ENCODE data around the gene PAGR1. TPM values are rescaled to one million over a fixed set of nuclear protein-coding genes. Genes with fewer than 3 reads are reported as not detected.

Gene PAGR1
- total RNA-seq, 2 donors from 2014 or later: 64.3 to 64.4 TPM

GRCh38 chr16:29808219-29808900 lies 7.6 kb upstream of the PAGR1 start:
- Histone ChIP-seq H3K36me3 (peaks cover 0 to 2% of the 10 kb centered on the region in 2 donors), H3K27ac (peak overlapping the region; percentile 91), H3K27me3 (replicated peaks; ENCODE audit: insufficient read depth) (no peaks in the 10 kb centered on the region), H3K4me1 (replicated peaks) (peaks cover 23% of the 10 kb centered on the region), H3K4me3 (peak overlapping the region; percentile 49 to 56), H3K9me3 (no peaks in the 10 kb centered on the region)
- intact Hi-C loops (cut with DNase I): loop anchor here (10.0 kb wide), 1 partner anchor 846 kb away; the partner anchor contains the start of genes FBRS and PRR14
- WGBS: 26% methylated on average over 25 of the region's 25 CpGs
- DNase-seq (ENCODE audit: low spot score): no peak
- TF ChIP-seq CTCF (IDR thresholded peaks at IDR 0.05) (no peak), POLR2A (IDR thresholded peaks at IDR 0.05) (no peak), POLR2AphosphoS5 (IDR thresholded peaks at IDR 0.05) (no peak)

GRCh38 chr16:29809031-29809747 lies 6.8 kb upstream of the PAGR1 start:
- WGBS: 69% methylated on average over 25 of the region's 31 CpGs
- TF ChIP-seq POLR2A (IDR thresholded peaks at IDR 0.05) (no peak), POLR2AphosphoS5 (IDR thresholded peaks at IDR 0.05) (no peak), CTCF (IDR thresholded peaks at IDR 0.05) (no peak)
- H3K4me3 ChIP-seq: peak overlapping the region; percentile 49 to 56
- H3K27me3 ChIP-seq (replicated peaks; ENCODE audit: insufficient read depth): no peaks in the 10 kb centered on the region
- H3K4me1 ChIP-seq (replicated peaks): peaks cover 23% of the 10 kb centered on the region
- peaks cover 0 to 2% of the 10 kb centered on the region in 2 donors for H3K36me3 ChIP-seq
- H3K9me3 ChIP-seq: no peaks in the 10 kb centered on the region
- no peak for DNase-seq (ENCODE audit: low spot score)
- peak overlapping the region; percentile 91 for H3K27ac ChIP-seq
- intact Hi-C loops (cut with DNase I): loop anchor here (10.0 kb wide), 1 partner anchor 846 kb away; the partner anchor contains the start of genes FBRS and PRR14

GRCh38 chr16:29809850-29810698 lies 5.9 kb upstream of the PAGR1 start:
- no peaks in the 10 kb centered on the region for H3K27me3 ChIP-seq (replicated peaks; ENCODE audit: insufficient read depth)
- peak overlapping the region in 1 of 2 donors; percentile 56 for H3K4me3 ChIP-seq
- intact Hi-C loops (cut with DNase I): loop anchor here (5.0 to 10.0 kb wide), 2 partner anchors 187 to 845 kb away; partner anchors contain the start of genes FBRS, HIRIP3, INO80E and PRR14
- TF ChIP-seq POLR2AphosphoS5 (IDR thresholded peaks at IDR 0.05) (no peak), POLR2A (IDR thresholded peaks at IDR 0.05) (no peak), CTCF (IDR thresholded peaks at IDR 0.05) (no peak)
- H3K4me1 ChIP-seq (replicated peaks): peaks cover 24% of the 10 kb centered on the region
- peak overlapping the region; percentile 91 for H3K27ac ChIP-seq
- H3K9me3 ChIP-seq: no peaks in the 10 kb centered on the region
- WGBS: 36% methylated on average over 23 of the region's 23 CpGs
- peaks cover 0 to 2% of the 10 kb centered on the region in 2 donors for H3K36me3 ChIP-seq
- no peak for DNase-seq (ENCODE audit: low spot score)

- no peak for DNase-seq (ENCODE audit: low spot score)
- WGBS: 22% methylated on average over 9 of the region's 9 CpGs
- intact Hi-C loops (cut with DNase I): loop anchor here (5.0 kb wide), 1 partner anchor 187 kb away; the partner anchor contains the start of genes HIRIP3 and INO80E
- Histone ChIP-seq H3K27me3 (replicated peaks; ENCODE audit: insufficient read depth) (no peaks in the 10 kb centered on the region), H3K4me1 (replicated peaks) (peaks cover 27% of the 10 kb centered on the region), H3K36me3 (peaks cover 0 to 2% of the 10 kb centered on the region in 2 donors), H3K27ac (peak overlapping the region; percentile 91), H3K4me3 (peak overlapping the region in 1 of 2 donors; percentile 44), H3K9me3 (no peaks in the 10 kb centered on the region)
- no peak for TF ChIP-seq POLR2A (IDR thresholded peaks at IDR 0.05)
Measured at GRCh38 chr16:29810699-29811169, 5.2 kb upstream of the PAGR1 start.
